HS-27A (cell line): ENCODE measurements around the gene MACROD1.

Experiments used
- DNase-seq: peaks from one replicate; pipeline ENCODE4 v3.0.0-alpha.2; 2012; ENCODE audit warnings: low read depth, missing footprints

The MACROD1 gene

DNA sequence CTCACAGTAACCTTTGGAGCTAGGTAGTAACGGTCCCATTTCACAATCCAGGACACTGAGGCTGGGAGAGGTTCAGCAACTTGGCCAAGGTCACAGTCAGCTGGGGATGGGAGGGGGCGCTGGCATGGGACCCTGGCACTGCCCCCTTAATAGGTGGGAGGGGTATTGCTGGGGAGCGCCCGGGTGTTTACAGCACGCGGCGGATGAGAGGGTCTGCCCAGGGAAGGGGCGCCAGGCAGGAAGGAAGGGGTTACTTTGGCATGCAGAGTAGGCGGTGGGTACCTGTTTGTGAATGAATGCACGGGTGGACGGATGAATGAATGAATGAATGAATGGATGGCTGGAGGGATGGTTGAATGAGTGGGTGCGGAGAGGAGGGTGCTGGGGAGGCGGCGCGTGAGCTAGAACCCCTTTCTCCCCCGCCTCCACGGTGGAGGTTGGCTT, 130.8 kb downstream of the MACROD1 start:
- DNase-seq, result no peak

DNA sequence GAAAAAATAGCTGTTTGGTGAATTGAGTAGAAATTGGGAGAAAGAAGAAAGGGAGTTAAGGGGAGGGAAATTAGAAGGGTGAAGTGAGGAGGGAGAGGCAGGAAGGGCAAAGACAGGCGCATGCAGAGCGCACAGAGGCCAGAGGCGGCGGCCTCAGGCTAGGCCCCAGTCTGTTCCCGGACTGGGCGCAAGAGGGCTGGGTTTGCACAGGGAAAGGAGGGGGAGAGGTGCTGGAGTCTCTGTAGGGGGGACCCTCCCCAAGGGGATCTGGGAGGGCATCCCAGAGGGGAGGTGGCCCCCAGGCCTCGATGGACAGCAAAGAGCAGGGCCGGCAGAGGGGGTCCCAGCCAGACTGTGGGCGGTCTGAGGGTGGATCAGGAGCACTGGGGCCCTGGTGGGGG, 131.5 kb downstream of the MACROD1 start:
- DNase-seq, result no peak

DNA sequence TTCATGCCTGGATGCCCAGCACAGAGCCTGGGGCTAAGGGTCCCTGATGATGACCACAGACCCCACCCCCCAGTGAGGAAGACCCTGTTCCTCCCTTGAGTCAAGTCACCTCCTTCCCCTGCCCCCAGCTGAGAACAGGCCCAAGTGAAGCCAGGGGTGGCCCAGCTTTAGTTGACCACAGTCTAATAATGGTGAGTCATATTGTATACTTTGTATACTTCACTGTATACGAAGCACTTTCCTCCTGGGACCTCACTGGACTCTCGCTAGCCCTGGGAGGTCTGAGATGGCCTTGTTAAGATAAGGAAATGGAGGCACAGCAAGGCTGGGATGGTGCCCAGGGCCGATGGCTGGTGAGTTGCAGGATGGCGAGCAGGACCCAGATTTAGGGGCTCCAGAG, 133.9 kb downstream of the MACROD1 start:
- no peak for DNase-seq

DNA sequence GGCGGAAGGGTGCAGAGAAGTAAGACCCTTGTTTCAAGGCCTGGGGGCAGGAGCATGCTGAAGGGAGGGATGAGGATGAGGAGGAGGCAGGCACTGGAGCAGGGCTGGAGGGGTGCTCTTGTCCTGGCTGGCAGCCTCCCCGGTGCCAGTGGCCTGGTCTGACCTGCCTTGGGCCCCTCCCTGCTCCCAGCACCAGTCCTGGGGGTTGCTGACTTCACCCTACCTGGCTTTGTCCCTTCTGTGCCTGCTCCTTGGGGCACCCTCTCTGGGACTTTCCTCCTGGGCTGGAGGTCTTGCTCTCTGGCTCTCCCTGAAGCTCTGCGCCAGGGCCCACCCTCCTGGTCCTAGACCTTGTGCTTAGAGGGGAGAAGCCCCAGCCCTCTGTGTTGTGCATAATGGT, 134.9 kb downstream of the MACROD1 start:
- DNase-seq, result no peak

DNA sequence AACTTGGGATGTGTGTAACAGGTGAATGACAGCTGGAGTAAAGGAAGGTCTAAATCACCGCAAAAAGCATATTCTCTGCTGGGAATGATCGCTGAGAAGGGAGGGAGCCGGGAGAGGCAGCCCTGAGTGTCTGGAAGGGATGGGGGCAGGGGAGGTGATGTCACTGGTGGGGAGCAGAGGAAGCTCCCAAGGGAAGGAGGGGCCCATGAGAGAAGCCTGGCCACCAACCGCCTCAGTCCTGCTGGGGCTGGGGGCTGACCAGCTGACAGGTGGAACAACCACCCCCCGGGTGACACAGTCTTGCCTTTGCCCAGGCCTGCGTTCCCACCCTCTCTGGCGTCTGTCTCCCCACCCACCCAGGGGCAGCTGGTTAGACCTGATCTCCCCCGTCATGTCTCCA, 136.1 kb downstream of the MACROD1 start:
- no peak for DNase-seq

DNA sequence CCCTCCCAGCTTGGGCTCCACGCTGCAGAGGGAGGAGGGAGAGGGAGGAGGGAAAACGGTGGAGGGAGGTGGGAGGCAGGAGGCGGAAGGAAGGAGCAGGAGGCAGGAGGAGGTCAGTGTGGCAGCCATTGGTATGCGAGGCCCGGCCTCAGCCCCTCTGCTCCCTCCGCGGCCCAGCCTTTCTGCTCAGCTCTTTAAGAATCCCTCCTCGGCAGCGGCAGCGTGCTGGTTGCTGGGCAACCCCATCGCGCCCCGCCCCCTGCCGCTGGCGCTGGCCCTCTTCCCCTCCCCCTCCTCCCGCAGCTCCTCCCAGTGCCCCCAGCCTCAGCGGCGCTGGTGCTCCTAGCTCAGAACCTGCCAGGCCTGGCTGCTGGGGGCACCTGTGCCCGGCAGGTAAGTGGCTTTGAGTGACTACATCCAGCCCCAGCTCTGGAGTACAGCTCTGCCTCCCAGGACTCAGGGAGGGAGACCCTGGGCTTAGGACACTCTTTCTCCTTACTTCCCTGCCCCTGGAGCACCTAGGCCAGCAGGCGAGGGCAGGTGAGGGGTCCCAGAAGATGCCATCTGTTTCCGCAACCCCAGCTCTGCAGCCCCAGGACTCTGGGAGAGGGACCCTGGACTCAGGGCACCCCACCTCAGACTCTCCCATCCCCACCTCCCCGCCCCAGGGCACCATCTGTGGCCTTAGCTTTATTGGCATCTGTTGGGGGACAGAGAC, 137.4 kb downstream of the MACROD1 start:
- DNase-seq, result no peak

DNA sequence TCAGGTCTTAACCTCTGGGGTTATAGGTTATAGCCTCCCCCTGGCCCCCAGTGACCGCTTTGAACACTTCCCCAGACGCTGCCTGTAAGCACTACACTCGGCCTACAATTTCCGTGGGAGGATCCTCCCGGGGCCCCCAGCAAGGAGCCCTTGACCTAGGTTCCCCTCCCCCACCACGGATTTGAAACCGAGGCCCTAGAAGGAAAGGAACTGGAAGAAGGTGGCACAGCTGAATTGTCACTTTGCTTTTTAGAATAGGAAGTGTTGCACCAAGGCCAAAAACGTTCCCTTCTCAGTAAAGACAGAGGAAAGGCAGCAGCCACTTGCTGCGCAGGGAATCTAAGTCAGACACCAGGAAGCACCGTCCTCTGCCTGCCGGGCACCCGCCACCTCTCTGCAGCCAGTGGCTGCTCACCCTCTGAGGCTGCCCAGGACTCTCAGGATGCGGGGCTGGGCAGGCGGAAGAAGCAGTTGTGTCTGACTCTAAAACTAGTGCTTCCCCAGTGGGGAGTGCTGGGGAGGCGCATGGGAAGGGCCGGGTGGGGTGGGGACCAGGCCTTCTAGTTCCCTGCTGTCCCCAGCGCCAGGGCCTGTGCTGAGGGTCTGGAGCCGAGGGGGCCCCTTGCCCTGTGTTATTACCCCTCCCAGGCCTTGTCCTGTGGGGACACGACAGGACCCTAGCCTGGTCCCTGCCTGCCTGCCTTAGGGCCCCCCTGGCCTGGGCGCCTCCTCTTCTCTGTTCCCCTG, 138.1 kb downstream of the MACROD1 start:
- DNase-seq, result no peak

DNA sequence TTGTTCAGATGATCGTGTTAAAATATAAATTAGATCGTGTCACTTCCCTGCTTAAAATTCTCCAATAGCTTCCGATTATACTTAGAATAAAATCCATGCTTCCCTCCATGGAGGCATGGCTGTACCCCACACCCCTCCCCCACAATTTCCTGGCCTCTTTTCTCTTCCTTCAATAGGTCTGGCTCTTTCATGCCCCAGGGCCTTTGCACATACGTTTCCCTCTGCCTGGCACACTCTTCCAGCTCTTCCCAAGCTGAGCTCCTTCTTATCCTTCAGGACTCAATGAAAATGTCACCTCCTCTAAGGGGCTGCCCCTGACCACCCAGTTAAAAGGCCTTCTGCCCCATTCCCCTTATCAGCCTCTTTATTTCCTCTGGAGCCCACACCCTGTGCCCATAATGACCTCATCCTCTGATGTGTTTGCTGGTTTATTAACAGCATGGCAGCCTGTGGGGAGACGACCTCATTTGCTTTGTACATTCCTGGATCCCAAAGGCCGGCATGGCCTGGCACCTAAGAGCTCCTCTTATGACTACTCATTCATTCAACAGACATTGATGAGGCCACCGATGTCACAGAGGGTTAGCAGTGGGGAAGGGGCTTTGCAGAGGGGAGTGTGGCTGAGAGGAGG, 139.2 kb downstream of the MACROD1 start:
- DNase-seq, result no peak

DNA sequence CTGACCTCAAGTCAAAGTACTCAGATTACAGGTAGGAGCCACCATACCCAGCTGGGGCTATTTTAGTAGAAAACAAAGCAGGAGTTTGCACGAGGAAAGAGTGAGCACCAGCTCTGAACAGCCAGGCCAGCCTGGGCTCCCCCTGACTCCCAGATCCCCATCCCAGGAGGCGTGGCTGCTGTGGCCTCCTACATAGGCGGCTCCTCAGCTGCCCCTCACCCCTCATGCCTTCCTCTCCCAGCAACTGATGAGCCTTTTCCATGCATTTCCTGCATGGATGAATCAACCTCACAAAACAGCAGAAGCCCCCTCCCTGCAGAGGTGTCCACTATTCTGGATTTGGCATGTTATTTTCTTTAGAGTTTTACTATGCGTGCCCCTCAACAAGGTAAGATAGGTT, 140.7 kb downstream of the MACROD1 start:
- DNase-seq, result no peak

DNA sequence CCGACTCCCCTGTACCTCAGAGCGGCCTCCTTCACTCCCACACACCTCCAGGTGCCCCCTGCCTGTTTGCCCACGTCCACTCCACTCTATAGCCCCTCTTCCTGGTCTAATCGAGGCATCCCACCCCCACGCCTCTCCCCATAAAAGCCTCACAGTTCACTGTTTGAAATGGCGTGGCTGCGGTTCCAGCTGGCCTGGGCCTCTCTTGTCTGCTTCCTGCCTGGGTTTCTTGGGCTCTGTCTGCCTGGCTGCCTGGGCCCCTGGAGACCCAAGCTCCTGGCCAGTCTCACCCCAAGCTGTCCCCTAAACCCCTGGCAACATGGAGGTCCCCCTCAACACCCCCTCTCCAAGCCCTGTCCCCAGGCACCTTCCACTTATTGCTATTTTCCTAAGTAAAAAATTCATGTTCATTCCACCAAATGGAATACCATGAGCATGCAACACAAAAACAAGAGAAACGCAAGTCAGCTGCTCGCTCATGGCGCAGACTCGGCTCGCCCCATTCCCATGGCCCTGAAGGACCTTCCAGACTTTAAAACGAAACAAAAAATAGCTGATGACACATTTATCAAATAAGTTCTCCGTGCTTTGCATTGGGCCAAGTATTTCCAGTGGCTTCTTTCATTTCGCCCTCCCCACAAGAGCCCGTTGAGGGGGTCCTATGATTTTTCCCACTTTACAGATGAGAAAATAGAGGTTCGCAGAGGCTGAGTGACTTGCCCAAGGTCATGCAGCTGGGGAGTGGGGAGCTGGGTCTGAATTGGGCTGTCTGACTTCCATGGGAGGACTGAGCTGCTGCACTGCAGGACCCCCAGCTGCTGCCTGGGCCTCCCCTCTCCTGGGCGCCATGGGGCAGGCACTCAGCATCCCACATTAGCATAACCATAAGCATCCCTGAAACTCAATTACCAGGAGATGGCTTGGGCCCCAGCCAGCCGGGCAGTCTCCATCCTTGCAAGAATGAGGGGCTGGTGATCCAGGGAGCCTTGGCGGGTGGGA, 141.9 kb downstream of the MACROD1 start:
- no peak for DNase-seq

DNA sequence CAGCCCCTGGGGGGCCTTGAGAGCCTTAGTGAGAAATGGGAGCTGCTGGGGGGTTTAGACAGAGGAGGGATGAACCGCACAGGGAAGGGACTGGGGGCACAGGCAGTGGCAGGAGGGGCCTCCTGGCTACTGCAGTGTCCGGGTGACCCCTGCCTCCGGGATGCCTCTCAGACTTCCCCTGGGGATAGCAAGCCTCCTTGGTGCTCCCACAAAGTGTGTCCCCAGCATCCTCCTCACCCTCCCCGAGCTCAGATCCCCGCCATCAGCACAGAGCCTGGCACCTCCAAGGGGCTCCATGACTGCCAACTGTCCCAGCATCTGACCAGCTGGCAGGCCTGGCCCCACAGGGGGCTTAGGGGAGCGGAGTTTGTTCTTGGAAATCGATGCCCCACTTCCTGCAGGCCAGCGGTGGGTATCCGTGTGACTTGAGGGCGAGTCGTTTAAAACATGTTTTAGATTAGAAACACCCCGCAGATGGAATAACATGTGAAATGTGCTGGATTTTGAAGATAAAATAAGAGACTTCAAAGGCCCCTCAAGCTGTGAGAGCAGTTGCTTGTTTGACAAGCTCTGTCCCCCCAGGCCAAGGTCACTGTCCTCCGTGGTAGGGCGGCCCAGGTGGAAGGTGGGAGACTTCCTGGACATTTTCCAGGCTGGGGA, 143.7 kb downstream of the MACROD1 start:
- DNase-seq, result no peak

DNA sequence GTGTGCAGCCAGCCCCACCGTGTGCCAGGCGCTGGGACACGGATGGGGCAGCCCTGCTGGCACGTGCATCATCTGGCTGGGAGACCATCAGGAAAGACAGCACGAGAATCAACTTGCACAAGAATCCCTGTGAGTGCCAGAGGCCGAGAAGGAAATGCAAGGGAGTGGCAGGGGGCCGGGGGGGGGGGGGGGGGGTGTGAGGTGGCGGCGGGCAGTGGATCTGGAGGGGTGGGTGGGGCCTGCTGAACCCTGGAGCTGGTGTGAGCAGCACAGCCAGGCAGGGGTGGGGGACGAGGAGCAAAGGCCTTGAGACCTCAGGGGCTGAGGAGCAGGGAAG, 144.2 kb downstream of the MACROD1 start:
- no peak for DNase-seq

DNA sequence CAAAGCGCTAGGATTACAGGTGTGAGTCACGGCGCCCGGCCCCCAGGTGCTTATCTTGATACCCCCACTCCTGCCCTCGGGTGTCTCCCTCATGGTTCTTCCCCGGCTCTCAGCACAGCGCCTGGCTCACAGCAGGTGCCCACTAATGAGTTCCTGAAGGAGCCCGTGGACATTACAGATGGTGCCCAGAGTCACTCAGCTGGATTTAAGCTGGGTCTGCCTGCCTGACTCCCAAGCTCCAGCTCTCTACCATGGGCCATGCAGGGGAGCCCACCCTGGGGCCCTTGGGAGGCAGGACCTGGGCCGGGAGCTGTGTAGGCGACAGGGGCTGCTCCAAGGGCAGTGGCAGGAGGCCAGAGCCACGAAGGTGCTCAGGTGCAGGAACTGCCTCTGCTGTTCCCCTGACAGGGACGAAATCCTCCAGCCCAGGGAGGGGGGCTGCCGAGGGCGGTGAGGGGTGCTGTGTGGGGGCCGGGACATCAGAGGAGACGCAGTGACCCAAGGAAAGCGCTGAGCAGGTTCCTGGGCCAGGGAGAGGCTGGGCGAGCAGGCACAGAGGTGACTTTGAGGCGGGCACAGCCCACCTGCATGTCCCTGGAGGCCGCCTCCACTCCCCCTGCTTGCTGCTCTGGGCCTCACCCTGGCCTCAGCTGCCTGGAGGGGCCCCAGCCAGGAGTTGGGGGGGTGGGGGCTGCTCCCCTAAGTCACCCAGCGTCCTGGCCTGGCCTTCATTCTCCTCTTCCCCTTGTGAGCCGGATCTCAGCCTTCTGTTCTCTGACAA, 144.7 kb downstream of the MACROD1 start:
- no peak for DNase-seq

DNA sequence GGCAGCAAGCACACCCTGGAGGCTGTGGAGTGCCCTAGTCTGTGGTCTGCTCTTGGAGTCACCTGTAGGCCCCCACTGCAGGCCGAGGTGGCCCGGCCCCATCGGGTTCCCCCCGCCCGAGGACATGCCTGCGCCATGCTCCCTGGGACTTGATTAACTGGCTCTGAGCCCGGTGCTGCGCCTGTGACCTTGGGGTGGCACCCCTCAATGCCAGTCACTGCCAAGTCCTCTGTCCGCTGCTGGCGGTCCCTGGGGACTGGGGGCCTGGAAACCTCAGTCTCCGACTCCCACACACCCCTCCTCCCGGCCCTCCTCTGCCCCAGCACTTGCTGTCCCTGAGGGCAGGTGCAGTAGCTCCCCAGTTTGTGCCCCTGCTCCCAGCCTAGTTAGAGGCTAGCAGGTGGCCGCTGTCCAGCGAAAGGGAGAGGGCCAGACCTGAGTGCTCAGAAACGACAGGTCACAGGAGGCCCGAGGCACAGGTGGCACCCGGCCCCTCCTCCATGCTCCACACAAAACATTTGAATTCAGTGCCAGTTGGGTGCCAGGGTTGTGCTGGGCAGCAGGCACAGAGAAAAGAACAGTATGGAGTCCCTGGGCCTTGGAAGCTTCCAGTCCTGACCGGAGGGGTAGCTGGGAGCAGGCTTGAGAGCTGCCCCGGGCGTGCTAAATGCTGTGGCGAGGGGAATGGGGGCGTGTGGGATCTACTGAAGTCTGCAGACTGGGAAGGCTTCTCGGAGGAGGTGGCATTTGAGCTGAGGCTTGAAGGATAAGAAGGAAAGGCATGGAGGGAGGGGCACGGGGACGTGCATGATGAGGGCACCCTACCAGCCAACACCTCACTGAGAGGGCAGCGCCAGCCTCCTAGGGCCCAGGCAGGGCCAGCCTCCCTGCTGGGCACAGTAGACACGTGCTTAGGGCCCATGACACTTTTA, 146.5 kb downstream of the MACROD1 start:
- no peak for DNase-seq

DNA sequence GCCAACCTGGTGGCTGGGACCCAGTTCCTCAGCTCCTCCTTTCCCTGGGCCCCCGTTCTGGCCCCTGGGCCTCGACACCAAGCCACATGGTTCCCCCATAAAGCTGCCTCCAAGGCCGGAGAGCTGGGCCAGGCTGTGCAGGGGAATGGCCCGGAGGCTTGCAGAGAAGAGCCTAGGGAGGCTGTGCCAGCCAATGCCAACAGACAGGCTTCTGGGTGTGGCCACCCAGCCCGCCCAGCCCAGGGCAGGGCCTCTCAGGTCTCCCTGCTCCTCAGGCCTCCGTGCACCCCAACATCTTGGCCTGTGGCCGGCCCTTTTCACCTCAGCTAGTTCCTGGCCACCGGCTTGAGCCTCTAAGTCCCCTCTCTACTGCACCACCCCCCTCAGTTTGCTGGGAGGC, 147.6 kb downstream of the MACROD1 start:
- no peak for DNase-seq

DNA sequence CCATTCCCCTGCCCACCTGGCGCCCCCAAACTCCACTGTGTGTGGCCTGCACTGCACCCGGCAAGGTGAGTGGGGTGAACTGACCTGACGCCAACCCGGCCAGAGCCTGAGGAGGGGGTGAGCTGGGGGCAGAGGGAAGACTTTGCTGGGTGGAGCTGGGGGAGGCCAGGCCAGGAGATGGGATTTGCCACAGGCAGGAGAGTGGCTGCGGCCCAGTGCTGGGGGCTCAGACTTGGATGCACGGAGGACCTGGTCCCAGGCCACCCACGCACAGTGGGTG, 148.0 kb downstream of the MACROD1 start:
- DNase-seq, result no peak

DNA sequence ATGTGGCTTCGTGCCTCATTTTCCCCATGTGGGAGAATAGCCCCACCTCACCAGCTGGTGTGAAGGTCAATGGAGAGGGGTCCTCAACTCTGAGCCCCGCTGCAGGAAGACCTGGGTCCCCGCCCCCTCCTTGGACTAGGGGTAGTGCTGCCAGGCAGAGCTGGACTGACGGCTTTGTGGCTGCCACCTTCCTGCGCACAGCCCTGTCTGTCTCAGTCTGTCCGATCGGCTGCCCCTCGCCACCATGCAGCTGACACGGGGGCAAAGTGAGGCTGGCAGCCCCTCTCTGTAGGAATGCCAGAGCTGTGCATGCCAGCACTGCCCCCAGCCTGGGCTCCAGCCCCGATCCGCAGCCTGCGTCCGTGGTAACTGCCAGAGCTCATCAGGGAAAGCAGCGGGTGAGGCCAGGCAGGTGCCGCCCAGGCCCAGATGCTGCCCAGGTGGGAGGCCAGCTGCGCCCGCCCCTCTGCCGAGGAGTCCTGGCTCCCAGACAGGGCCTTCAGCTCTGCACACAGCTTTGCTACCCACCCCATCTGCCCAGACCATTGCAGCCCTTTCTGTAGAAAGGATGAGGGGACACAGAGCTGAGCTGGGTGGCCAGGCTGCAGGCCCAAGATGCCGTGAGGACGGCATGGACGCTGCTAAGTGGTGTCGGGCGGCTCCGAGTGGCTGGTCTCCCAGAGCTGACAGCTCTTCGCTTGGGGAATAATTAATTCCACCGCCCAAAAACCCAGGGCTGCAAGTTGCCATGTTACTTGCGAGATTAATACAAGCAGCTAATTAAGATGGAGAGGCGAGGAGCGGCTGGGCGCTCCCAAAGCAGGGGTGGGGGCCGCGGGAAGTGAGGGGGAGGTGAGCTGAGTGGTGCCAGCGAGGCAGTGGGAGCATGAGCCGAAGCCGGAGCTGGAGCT, 149.7 kb downstream of the MACROD1 start:
- no peak for DNase-seq

DNA sequence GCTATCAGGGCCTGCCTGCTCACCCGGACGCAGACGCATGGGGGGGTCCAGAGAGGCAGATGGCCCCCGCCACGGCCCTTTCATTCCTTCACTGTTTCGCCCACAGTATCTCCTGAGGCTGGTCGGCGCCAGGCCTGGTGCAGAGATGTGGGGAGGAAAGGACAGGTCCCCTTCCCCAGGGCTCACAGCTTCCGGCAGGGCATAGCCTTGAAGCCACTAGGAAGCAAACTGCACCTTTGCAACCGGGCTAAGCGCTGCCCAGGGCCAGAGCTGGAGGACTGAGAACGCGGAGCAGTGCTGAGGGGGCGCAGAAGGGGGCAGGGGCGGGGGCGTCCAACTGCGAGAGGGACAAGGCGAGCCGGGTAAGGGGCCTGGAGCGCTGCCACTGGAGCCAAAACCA, 150.4 kb downstream of the MACROD1 start:
- no peak for DNase-seq

DNA sequence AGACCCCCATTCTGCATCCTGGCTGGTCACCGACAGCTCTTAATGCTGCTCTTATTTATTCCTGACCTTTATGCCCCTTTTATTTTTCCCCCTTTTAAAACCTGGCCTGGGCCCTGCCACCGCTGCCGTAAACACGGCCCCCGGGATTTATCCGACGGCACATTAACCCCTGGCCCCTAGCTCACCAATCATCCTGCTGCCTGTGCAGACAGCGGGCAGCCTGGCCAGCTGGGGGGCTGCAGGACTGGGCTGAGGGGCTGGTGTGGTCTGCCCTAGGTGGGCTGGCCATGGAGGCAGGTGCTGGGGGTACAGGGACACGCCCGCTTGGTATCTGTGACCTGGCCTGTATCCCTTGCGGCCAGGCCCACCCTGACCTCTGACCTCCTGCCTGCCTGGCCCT, 151.6 kb downstream of the MACROD1 start:
- no peak for DNase-seq
